Measurements from ENCODE around the gene FHAD1. TPM values are rescaled to one million over a fixed set of nuclear protein-coding genes. Genes with fewer than 3 reads are reported as not detected.

Gene FHAD1
- total RNA-seq, 1 donor from 2014 or later, result 1.7 TPM

DNA sequence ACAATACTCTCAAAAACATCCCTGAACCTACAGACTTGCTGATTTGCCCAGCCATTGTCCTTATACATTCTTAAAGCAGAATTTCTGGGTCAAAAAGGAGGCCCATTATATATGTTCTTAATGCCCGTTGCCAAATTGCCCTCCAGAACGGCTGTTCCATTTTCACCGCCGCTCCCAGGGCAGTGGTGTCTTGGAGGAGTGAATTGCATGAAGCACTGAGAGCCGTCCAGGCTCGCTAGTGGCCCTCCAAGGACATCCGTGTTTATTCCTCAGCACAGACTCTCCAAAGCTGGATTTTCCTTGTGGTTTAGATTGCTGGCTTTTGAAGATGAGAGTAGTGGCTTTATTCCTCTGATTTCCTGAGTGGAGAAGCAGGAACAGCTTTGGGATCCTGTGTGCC, 68.8 kb downstream of the FHAD1 start:
- H3K36me3 Mint-ChIP-seq (ENCODE audit: low read depth), result no peaks in the 10 kb centered on the region
- no peak overlapping the region for H3K27ac Mint-ChIP-seq (ENCODE audit: unreplicated experiment)
- TF ChIP-seq, protein P1, sequence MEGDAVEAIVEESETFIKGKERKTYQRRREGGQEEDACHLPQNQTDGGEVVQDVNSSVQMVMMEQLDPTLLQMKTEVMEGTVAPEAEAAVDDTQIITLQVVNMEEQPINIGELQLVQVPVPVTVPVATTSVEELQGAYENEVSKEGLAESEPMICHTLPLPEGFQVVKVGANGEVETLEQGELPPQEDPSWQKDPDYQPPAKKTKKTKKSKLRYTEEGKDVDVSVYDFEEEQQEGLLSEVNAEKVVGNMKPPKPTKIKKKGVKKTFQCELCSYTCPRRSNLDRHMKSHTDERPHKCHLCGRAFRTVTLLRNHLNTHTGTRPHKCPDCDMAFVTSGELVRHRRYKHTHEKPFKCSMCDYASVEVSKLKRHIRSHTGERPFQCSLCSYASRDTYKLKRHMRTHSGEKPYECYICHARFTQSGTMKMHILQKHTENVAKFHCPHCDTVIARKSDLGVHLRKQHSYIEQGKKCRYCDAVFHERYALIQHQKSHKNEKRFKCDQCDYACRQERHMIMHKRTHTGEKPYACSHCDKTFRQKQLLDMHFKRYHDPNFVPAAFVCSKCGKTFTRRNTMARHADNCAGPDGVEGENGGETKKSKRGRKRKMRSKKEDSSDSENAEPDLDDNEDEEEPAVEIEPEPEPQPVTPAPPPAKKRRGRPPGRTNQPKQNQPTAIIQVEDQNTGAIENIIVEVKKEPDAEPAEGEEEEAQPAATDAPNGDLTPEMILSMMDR (conservative IDR thresholded peaks at IDR 0.05), result no peak
- no peaks in the 10 kb centered on the region for H3K4me1 Mint-ChIP-seq
- DNase-seq (ENCODE audit: low read depth, low spot score), result no peak
- no peak overlapping the region for H3K4me3 Mint-ChIP-seq
- H3K27me3 Mint-ChIP-seq (ENCODE audit: low read depth), result no peaks in the 10 kb centered on the region
- peaks cover 7% of the 10 kb centered on the region for H3K9me3 Mint-ChIP-seq

DNA sequence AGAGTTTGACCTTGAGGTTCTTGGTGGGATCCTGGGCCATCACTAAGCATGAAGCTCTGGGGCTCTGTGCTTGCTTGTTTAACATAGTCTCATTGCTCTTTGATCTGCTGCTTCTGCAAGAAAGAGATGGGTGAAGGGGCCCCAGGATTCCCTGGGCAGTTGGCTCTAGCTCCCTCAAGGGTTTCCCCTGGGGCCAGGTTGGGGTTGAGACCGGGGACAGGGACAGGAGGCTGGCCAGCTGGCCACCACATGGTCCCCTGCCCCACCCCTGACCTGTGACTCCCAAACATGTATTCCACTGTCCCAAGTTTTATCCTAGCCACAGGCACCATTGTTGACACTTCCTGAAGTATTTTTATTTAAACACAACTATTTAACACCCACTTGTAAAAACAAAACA, 69.5 kb downstream of the FHAD1 start:
- TF ChIP-seq, protein P1 (conservative IDR thresholded peaks at IDR 0.05), result no peak
- H3K9me3 Mint-ChIP-seq, result peaks cover 8% of the 10 kb centered on the region
- DNase-seq (ENCODE audit: low read depth, low spot score), result no peak
- no peaks in the 10 kb centered on the region for H3K27me3 Mint-ChIP-seq (ENCODE audit: low read depth)
- H3K4me1 Mint-ChIP-seq, result no peaks in the 10 kb centered on the region
- H3K36me3 Mint-ChIP-seq (ENCODE audit: low read depth), result no peaks in the 10 kb centered on the region
- peak overlapping the region; percentile 52 for H3K27ac Mint-ChIP-seq (ENCODE audit: unreplicated experiment)
- H3K4me3 Mint-ChIP-seq, result no peak overlapping the region

DNA sequence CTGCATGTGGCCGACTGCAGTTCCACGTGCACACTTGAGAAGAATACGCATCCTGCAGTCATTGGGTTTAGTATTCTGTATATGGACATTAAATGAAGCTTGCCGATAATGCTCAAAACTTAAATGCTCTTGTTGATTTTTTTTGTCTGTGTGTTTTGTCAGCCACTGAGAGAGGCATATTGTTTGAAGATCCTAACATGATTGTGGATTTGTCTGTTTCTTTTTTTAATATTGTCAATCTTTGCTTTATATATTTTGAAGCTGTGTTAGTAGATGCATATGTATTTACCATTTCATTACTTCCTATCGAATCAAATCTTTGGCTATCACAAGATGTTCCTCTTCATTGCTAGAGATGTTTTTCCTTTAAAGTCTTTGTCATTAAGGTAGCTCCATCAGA, 73.2 kb downstream of the FHAD1 start:
- Mint-ChIP-seq H3K9me3 (peaks cover 8% of the 10 kb centered on the region), H3K4me3 (no peak overlapping the region), H3K4me1 (peaks cover 22% of the 10 kb centered on the region), H3K27me3 (ENCODE audit: low read depth) (no peaks in the 10 kb centered on the region), H3K27ac (ENCODE audit: unreplicated experiment) (no peak overlapping the region), H3K36me3 (ENCODE audit: low read depth) (no peaks in the 10 kb centered on the region)
- TF ChIP-seq, protein P1 (conservative IDR thresholded peaks at IDR 0.05), result no peak
- DNase-seq (ENCODE audit: low read depth, low spot score), result no peak

DNA sequence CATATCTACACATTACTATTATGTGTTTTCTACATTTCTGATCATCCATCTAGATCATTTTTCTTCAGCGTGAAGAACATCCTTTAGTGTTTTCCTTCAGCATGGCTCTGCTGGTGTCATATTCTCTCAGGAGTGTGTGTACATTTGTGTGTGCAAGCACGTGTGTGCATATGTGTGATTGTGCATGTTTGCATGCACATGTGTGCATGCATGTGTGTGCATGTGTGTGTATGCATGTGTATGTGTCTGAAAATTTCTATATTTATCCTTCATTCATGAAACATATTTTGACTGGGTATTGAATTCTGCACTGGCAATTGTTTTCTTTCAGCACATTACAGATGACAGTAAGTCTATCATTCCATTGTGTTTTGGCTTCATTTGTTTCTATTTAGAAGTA, 74.6 kb downstream of the FHAD1 start:
- Mint-ChIP-seq H3K4me3 (no peak overlapping the region), H3K9me3 (peaks cover 8% of the 10 kb centered on the region), H3K4me1 (peaks cover 32% of the 10 kb centered on the region), H3K36me3 (ENCODE audit: low read depth) (no peaks in the 10 kb centered on the region), H3K27ac (ENCODE audit: unreplicated experiment) (no peak overlapping the region), H3K27me3 (ENCODE audit: low read depth) (peaks cover under 1% of the 10 kb centered on the region)
- no peak for DNase-seq (ENCODE audit: low read depth, low spot score)
- TF ChIP-seq, protein P1 (conservative IDR thresholded peaks at IDR 0.05), result no peak

DNA sequence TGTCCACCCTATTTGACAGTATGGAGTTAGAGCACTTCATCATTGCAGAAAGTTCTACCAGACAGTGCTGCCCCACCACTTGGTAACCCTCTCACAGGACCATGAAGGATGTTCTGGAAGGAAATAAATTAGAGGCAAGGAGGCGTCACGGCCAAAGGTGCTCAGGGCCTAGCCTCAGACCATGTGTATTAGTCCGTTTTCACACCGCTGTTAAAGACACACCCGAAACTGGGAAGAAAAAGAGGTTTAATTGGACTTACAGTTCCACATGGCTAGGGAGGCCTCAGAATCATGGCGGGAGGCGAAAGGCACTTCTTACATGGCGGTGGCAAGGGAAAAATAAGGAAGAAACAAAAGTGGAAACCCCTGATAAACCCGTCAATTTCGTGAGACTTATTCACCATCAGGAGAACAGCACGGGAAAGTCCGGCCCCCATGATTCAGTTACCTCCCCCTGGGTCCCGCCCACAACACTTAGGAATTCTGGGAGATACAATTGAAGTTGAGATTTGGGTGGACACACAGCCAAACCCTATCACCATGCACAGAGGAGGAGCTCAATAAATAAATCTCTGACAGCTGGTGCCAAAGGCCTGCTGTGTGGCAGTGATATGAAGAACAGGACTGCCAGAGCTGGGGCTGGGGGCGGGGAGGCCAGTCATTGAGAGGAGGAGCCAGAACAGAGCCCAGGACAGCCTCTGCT, 75.8 kb downstream of the FHAD1 start:
- Mint-ChIP-seq H3K36me3 (ENCODE audit: low read depth) (no peaks in the 10 kb centered on the region), H3K4me1 (peaks cover 42% of the 10 kb centered on the region), H3K4me3 (no peak overlapping the region), H3K27me3 (ENCODE audit: low read depth) (peaks cover 4% of the 10 kb centered on the region), H3K27ac (ENCODE audit: unreplicated experiment) (no peak overlapping the region), H3K9me3 (peaks cover 8% of the 10 kb centered on the region)
- TF ChIP-seq, protein P1 (conservative IDR thresholded peaks at IDR 0.05), result no peak
- DNase-seq (ENCODE audit: low read depth, low spot score), result no peak
